ENCODE results near the gene UQCRC1.

- TF ChIP-seq CTCF (IDR thresholded peaks at IDR 0.05): no peak
- no peak for TF ChIP-seq POLR2A (IDR thresholded peaks at IDR 0.05)
Observed at GRCh38 chr3:48571938-48572337, 37.5 kb downstream of the UQCRC1 start.

Data from thyroid gland (tissue), 4 donors.